Smooth muscle cell (in vitro differentiated cells): ENCODE data around the gene C7orf57. TPM values are rescaled to one million over a fixed set of nuclear protein-coding genes. Genes with fewer than 3 reads are reported as not detected.

ENCODE experiments used
- DNase-seq: peaks from one replicate; lab custom pipeline; 2025; ENCODE audit not compliant: unreplicated experiment; lab: John Stamatoyannopoulos, UW
- H2AFZ ChIP-seq: fragments of 200-600 bp; sonication (generic); 2 replicates; pipeline ENCODE4 v1.6.0; 2016; ENCODE audit warnings: antibody characterized with exemption, low read depth, mild to moderate bottlenecking
- H3F3A ChIP-seq: fragments of 200-600 bp; sonication (generic); 2 replicates; pipeline ENCODE4 v1.6.0; 2017; ENCODE audit warnings: antibody characterized with exemption, low read depth
- H3K27ac ChIP-seq: fragments of 200-600 bp; sonication (generic); 2 replicates; pipeline ENCODE4 v1.5.1; 2016; ENCODE audit warnings: low read depth, mild to moderate bottlenecking
- H3K27me3 ChIP-seq: fragments of 200-600 bp; sonication (generic); 2 replicates; pipeline ENCODE4 v1.6.1; 2016; ENCODE audit warnings: low read depth, mild to moderate bottlenecking
- H3K36me3 ChIP-seq: fragments of 200-600 bp; sonication (generic); 2 replicates; pipeline ENCODE4 v1.5.1; 2016; ENCODE audit warnings: low read depth
- H3K4me1 ChIP-seq: fragments of 200-600 bp; sonication (generic); 2 replicates; pipeline ENCODE4 v1.5.1; 2016; ENCODE audit warnings: low read depth
- H3K4me2 ChIP-seq: fragments of 200-600 bp; sonication (generic); 2 replicates; pipeline ENCODE4 v1.6.0; 2016; ENCODE audit warnings: mild to moderate bottlenecking
- H3K4me3 ChIP-seq: fragments of 200-600 bp; sonication (generic); 2 replicates; pipeline ENCODE4 v1.5.1; 2016; ENCODE audit warnings: mild to moderate bottlenecking
- H3K79me2 ChIP-seq: fragments of 200-600 bp; sonication (generic); 2 replicates; pipeline ENCODE4 v1.6.0; 2016; ENCODE audit warnings: low read depth, mild to moderate bottlenecking
- H3K9ac ChIP-seq: fragments of 200-600 bp; sonication (generic); 2 replicates; pipeline ENCODE4 v1.6.0; 2016; ENCODE audit warnings: low read depth
- H3K9me3 ChIP-seq: fragments of 200-600 bp; sonication (generic); replicated peaks from 2 replicates; pipeline ENCODE4 v1.5.1; 2016; ENCODE audit warnings: low read depth
- H4K20me1 ChIP-seq: fragments of 200-600 bp; sonication (generic); 2 replicates; pipeline ENCODE4 v1.6.0; 2016; ENCODE audit warnings: low read depth
- CTCF ChIP-seq: fragments of 200-600 bp; sonication (generic); IDR thresholded peaks from 2 replicates; pipeline ENCODE4 v1.5.1; 2017; ENCODE audit warnings: borderline replicate concordance, mild to moderate bottlenecking, antibody characterized with exemption; ENCODE audit not compliant: insufficient read depth, poor library complexity, severe bottlenecking
- WGBS: methylation state at CpG from one replicate; pipeline ENCODE4 v1.1.7; 2016; ENCODE audit warnings: low lambda C conversion rate; 5-methylcytosine and 5-hydroxymethylcytosine counted together
- polyA plus RNA-seq: library from polyadenylated mRNA; unstranded; fragments of >200 nt; fragmentation: Nextera tagmentation; extraction: Ambion mirVana; gene quantifications from 2 replicates; pipeline ENCODE4 v1.2.1, GENCODE V29; 2016
- total RNA-seq: library from RNA; depleted of rRNA; stranded (reverse); fragments of >200 nt; gene quantifications from 2 replicates; pipeline ENCODE4 v1.2.3, GENCODE V29; 2014

Gene C7orf57
- total and polyA plus RNA-seq, 2 experiments from 2014 or later: not detected

GRCh38 chr7:48097521-48098231 is 62.3 kb downstream of the C7orf57 start:
- peaks cover 1% of the 10 kb centered on the region for H3K36me3 ChIP-seq
- no peaks in the 10 kb centered on the region for H3K27me3 ChIP-seq
- H3K4me2 ChIP-seq: no peak overlapping the region
- WGBS: 87% methylated on average over 6 of the region's 6 CpGs
- H3K9ac ChIP-seq: no peak overlapping the region
- no peak for TF ChIP-seq CTCF
- no peaks in the 10 kb centered on the region for H3F3A ChIP-seq
- peaks cover 27% of the 10 kb centered on the region for H3K79me2 ChIP-seq
- no peak for DNase-seq
- no peaks in the 10 kb centered on the region for H3K9me3 ChIP-seq
- H2AFZ ChIP-seq: no peak overlapping the region
- peaks cover 19% of the 10 kb centered on the region for H4K20me1 ChIP-seq
- H3K4me3 ChIP-seq: no peak overlapping the region
- peaks cover 3% of the 10 kb centered on the region for H3K4me1 ChIP-seq
- no peak overlapping the region for H3K27ac ChIP-seq

- Histone ChIP-seq H3K4me3 (no peak overlapping the region), H4K20me1 (peaks cover 19% of the 10 kb centered on the region), H3K9ac (no peak overlapping the region), H3K79me2 (peaks cover 19% of the 10 kb centered on the region), H3F3A (no peaks in the 10 kb centered on the region), H3K9me3 (no peaks in the 10 kb centered on the region), H3K27ac (no peak overlapping the region), H3K4me1 (peaks cover 3% of the 10 kb centered on the region), H3K36me3 (peaks cover 5% of the 10 kb centered on the region), H3K27me3 (no peaks in the 10 kb centered on the region), H3K4me2 (no peak overlapping the region), H2AFZ (no peak overlapping the region)
- no peak for TF ChIP-seq CTCF
- 29% methylated on average over 4 of the region's 4 CpGs for WGBS
- no peak for DNase-seq
These were observed 63.5 kb downstream of the C7orf57 start for GRCh38 chr7:48098846-48099245.

GRCh38 chr7:48099781-48100180 is 64.4 kb downstream of the C7orf57 start:
- TF ChIP-seq CTCF: no peak

GRCh38 chr7:48101352-48101751 is 66.0 kb downstream of the C7orf57 start:
- DNase-seq: no peak
- Histone ChIP-seq H3K27ac (no peak overlapping the region), H3K36me3 (peaks cover 5% of the 10 kb centered on the region), H3K4me2 (no peak overlapping the region), H3F3A (no peaks in the 10 kb centered on the region), H3K27me3 (no peaks in the 10 kb centered on the region), H3K9me3 (no peaks in the 10 kb centered on the region), H4K20me1 (peaks cover 13% of the 10 kb centered on the region), H3K9ac (no peak overlapping the region), H2AFZ (no peak overlapping the region), H3K4me1 (no peaks in the 10 kb centered on the region), H3K79me2 (peaks cover 15% of the 10 kb centered on the region), H3K4me3 (no peak overlapping the region)
- TF ChIP-seq CTCF: no peak
- 98% methylated on average over 8 of the region's 8 CpGs for WGBS

More at GRCh38 chr7:48099781-48100180, 64.4 kb downstream of the C7orf57 start:
- no peak overlapping the region for H3K9ac ChIP-seq
- WGBS: 72% methylated on average over 3 of the region's 3 CpGs
- H3K9me3 ChIP-seq: no peaks in the 10 kb centered on the region
- H3K4me3 ChIP-seq: no peak overlapping the region
- H3K27ac ChIP-seq: no peak overlapping the region
- no peaks in the 10 kb centered on the region for H3K27me3 ChIP-seq
- no peak overlapping the region for H3K4me2 ChIP-seq
- peaks cover 5% of the 10 kb centered on the region for H3K36me3 ChIP-seq
- peaks cover 3% of the 10 kb centered on the region for H3K4me1 ChIP-seq
- no peak overlapping the region for H2AFZ ChIP-seq
- no peaks in the 10 kb centered on the region for H3F3A ChIP-seq
- peaks cover 19% of the 10 kb centered on the region for H3K79me2 ChIP-seq
- peaks cover 19% of the 10 kb centered on the region for H4K20me1 ChIP-seq
- DNase-seq: no peak
